HFF-Myc (cell line): ENCODE measurements around the gene AFAP1.

Source experiments
- DNase-seq: peaks from one replicate; pipeline ENCODE4 v3.0.0-alpha.2; 2011; ENCODE audit warnings: low read depth; ENCODE audit errors: extremely low read depth
- H3K4me3 ChIP-seq: replicated peaks from 2 replicates; pipeline ENCODE4 v1.5.1; 2011; ENCODE audit warnings: low read depth, mild to moderate bottlenecking, control low read depth, low read length
- CTCF ChIP-seq: IDR thresholded peaks from 2 replicates; pipeline ENCODE4 v1.5.1; 2012; ENCODE audit warnings: mild to moderate bottlenecking, low read depth, low read length, control low read depth; ENCODE audit errors: missing control alignments

Gene AFAP1

DNA sequence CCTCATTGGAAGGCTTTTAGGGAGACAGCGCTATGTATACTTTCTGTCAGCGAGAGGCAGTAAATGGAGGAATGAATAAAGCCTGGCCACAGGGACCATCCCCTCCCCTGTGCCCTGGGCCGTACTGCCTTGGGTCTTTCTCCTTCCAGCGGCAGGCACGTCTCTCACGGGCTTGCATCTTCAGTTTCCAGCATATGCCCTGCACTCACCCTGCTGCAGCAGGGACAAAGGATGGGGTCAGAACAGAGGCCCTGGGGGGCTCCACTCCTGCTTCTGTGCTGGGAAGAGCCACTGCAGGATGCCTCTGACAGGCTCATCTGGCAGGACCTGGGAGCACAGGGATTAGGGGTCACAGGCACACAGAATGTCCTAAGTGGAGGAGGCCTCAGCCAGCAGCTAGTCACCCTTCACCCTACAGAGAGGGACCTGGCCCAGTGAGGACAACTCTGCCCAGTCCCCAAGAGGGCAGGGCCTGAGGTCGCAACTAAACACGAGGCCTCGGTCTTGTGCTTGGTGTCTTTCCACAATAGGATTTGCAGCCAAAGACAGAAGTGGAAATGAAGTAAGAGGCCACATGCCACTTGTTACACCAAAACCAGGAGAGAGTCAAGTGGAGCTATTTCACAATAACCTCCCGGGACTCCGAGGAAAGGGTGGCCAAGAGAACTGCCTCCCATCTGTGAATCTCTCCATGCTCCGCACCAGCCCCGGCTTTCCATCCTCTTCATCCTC, 150.8 kb downstream of the AFAP1 start:
- H3K4me3 ChIP-seq = no peak overlapping the region
- no peak for TF ChIP-seq CTCF
- DNase-seq = no peak

GRCh38 chr4:7788193-7788592, 151.5 kb downstream of the AFAP1 start:
- no peak overlapping the region for H3K4me3 ChIP-seq
- no peak for DNase-seq
- no peak for TF ChIP-seq CTCF

DNA sequence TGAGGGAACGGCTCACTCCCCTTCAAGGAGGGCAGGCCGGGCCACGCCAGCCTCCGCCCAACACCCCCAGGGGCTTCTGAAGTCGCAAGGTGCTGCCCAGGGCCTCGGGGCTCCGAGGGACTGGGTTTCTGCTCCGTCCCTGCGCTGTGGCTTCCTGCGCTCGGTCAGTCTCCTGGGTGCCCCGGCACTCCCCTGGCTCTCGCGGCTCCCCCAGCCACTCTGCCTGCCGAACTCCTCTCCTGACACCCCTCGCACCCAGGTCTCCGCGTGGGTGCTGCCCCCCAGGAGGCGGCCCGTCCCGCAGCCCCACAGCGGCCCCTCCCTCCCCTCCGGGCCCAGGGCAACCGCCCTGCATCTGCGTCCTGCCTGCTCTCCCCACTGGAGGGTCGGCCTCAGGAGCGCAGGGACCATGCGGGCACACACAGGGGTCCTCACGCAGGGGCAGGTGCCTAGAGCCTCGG, 151.9 kb downstream of the AFAP1 start:
- DNase-seq = no peak
- H3K4me3 ChIP-seq = no peak overlapping the region
- TF ChIP-seq CTCF = no peak

GRCh38 chr4:7787067-7787466, 152.6 kb downstream of the AFAP1 start:
- no peak for DNase-seq
- no peak overlapping the region for H3K4me3 ChIP-seq
- no peak for TF ChIP-seq CTCF

DNA sequence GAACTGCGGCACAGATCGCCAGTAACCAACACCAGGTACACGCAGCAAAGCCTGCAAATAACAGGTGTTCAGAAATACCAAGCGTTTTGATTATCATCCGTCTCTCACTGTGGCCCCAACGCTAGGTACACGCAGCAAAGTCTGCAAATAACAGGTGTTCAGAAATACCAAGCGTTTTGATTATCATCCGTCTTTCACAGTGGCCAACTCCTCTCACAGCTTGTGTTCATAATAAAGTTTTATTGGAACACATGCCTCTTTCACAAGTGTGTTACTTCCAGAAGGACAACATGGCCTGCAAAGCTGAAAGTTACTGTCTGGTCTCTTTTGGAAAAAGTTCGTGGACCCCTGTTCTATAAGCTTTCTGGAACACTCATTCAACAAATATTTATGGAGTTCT, 153.1 kb downstream of the AFAP1 start:
- no peak for TF ChIP-seq CTCF
- no peak overlapping the region for H3K4me3 ChIP-seq
- no peak for DNase-seq

GRCh38 chr4:7786040-7786439, 153.6 kb downstream of the AFAP1 start:
- TF ChIP-seq CTCF = no peak
- no peak overlapping the region for H3K4me3 ChIP-seq
- no peak for DNase-seq

- no peak for DNase-seq
- no peak overlapping the region for H3K4me3 ChIP-seq
- TF ChIP-seq CTCF = no peak
Observed at GRCh38 chr4:7785017-7785416, 154.6 kb downstream of the AFAP1 start.
